AG09309 (cell line): ENCODE data around the gene TRIM62.

ENCODE experiments used
- DNase-seq: peaks from one replicate; pipeline ENCODE4 v3.0.0-alpha.2; 2010; ENCODE audit warnings: low read depth
- H3K4me3 ChIP-seq: 2 replicates; pipeline ENCODE4 v1.5.1; 2011; ENCODE audit warnings: mild to moderate bottlenecking, low read depth, low read length, moderate library complexity; ENCODE audit not compliant: control insufficient read depth
- TF ChIP-seq, protein P1 (sequence below): IDR thresholded peaks from 2 replicates; pipeline ENCODE4 v1.5.1; 2011; ENCODE audit warnings: mild to moderate bottlenecking, low read depth, low read length, inconsistent platforms; ENCODE audit not compliant: insufficient read depth, control insufficient read depth; ENCODE audit errors: missing control alignments

Gene TRIM62

DNA sequence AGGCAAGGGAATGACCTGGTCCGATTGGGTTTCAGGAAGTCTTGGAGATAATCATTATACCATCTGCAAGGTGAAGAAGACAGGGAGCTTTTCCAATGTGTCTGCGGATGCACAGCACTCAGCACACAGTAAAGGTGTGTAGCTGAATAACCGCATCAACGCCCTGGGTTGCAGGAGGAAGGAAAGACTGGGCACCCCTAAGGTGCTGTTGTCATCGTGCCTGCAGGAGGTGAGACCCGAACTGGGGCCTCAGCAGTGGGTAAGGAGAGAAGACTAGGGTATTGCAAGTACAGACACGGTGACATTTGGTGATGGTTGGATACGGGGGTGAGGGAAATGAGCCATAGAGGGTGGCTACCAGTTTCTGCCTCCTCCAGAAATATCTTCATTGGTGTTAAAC is 1.1 kb upstream of the TRIM62 start:
- no peak for DNase-seq
- no peak overlapping the region for H3K4me3 ChIP-seq
- TF ChIP-seq, protein P1, sequence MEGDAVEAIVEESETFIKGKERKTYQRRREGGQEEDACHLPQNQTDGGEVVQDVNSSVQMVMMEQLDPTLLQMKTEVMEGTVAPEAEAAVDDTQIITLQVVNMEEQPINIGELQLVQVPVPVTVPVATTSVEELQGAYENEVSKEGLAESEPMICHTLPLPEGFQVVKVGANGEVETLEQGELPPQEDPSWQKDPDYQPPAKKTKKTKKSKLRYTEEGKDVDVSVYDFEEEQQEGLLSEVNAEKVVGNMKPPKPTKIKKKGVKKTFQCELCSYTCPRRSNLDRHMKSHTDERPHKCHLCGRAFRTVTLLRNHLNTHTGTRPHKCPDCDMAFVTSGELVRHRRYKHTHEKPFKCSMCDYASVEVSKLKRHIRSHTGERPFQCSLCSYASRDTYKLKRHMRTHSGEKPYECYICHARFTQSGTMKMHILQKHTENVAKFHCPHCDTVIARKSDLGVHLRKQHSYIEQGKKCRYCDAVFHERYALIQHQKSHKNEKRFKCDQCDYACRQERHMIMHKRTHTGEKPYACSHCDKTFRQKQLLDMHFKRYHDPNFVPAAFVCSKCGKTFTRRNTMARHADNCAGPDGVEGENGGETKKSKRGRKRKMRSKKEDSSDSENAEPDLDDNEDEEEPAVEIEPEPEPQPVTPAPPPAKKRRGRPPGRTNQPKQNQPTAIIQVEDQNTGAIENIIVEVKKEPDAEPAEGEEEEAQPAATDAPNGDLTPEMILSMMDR = no peak

DNA sequence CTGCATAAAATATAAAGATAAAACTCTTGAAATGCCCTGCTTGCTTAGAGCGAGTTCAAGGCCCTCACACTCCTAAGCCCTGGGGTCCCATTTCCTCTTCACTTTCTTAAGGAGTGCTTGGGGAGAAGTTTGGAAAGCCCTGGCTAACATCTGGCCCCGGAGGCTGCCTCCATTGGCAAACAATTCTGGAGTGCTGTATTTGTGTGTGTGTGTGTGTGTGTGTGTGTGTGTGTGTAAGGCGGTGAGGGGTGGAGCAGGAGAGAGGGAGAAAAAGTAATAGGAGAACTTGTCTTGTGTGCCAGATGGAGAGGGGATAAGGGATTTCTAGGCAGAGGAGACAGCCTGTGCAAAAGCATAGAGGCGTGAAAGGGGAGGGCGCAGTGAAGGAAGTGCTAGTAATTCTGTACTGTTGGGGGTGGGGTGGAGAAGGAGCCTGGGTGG is 578 bp upstream of the TRIM62 start:
- TF ChIP-seq, protein P1 = no peak
- no peak overlapping the region; the same call in 1 of the 2 replicates for H3K4me3 ChIP-seq
- DNase-seq = no peak

DNA sequence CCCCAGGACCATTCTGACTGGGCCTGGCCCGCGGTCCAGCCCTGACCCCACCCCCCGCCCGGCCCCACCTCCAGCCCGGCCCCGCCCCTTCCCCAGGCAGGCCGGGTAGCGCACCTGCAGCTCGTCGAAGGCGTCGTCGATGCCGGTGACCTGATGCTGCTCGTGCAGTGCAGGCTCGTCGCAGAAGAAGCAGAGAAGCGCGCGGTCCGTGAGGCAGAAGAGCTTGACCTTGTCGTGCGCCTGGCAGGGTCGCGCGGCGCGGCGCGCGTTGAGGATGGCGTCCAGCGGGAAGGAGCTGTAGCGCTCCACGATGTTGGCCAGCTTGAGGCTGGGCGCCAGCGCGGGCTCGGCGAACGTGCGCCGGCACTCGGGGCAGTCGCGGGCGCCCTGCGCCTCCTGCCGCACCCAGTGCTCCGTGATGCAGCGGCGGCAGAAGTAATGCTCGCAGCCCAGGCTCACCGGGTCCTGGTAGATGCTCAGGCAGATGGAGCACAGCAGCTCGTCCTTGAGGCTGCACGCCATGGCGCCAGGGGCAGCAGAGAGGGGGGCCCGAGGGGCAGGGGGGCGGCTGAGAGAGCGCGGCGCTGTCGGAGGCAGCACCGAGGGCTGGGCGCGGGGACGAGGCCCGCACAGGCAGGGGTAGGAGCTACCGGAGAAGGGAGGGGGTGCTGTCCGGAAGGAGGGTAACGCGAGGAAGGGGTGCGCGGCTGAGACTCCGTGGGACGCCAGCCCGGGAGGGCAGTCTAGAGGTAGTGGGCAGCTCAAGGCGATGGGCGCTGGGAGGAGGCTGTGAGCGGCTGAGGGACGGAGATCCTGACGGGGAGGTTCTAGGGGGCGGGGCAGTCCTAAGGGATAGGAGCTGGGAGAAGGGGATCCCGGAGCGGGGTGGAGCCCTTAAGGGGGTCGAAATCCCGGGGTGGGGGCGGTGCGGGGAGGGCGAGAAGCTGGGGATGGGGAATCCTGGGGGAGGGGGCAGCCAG is 642 bp downstream of the TRIM62 start:
- no peak for DNase-seq
- TF ChIP-seq, protein P1 = peak; percentile 2
- peak overlapping the region; percentile 77 for H3K4me3 ChIP-seq

DNA sequence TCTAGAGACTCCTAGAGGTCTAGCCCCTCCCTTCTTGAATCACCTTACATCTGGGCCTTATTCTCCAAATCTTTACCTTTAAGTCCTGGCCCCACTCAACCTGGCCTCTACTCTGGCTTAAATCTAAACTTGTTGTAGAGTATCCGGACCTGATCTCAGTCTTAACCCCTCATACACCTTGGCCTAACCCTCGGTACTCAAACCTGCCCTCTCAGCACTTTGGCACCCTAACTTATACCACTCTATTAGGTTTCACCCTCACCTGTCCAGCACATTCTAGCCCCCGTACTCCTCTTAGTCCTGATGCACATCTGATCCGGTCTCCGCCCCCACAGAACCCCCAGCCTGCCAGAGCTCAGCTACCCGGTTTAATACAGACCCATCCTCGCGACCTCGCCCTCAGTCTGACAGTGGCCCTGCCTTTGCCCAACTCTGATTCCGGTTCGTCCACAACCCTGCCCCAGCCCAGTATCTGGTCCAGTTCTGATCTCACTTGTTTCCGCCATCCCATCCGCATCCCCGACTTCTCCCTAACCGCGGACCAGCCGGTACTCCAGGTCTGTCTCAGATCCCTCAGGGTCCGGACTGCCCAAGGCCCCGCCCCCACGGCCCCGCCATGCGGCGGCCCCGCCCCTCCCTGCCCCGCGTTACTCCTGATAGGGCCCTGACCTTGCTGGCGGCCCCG is 1.5 kb downstream of the TRIM62 start:
- DNase-seq = no peak
- H3K4me3 ChIP-seq = peak overlapping the region; percentile 46
- TF ChIP-seq, protein P1 = no peak

DNA sequence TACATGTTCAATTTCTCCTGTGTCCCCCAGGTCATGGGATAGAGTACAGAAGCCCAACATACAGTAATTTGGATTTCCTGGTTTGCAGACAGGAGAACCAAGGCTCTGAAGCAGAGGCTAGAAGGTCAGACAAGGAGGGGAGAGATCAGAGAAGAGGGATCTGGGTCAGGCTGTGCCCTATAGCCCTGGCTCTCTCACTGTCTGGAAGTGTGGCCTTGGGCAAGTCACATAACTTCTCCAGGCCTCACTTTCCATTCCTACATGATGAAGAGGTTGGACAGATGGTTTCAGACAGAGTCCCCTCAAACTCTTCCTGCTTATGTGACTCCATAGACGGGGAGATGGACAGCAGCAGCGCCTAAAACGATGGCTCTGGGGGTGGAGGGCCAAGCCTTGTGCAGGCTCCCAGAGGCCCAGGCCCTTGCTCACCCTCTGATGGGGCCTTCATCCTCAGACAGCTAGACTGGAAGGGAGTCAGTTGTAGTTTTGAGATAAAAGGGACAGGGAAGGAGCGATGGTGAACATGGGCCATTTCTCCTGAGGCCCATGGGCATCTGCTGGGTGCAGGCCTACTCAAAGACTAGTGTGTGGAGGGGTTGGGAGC is 2.9 kb downstream of the TRIM62 start:
- TF ChIP-seq, protein P1 = no peak
- DNase-seq = no peak
- no peak overlapping the region for H3K4me3 ChIP-seq

DNA sequence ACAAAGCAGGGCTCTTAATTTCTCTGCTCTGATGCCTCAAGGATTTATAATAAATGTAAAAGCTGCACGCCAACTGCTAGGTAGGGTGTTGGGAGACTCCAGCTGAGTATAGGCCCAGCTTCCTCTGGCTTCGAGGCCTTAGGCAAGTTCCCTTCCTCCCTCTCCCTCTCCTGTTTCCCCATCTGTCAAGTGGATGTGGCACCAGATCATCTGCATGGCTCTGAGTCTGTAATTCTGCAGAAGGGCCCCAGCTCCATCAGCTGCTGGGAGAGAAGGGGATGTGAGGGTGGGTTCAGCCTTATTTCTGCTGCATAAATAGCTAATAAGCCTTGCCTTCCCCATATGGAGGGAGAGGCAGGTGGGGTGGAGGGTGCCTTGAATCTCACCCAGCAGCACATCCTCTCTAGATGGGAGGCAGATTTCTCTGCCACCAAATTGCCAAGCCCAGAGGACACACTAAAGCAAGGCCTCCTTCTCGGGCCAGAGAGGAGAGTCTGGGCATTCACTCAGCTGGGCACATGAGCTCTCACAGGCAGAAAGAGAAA is 3.8 kb downstream of the TRIM62 start:
- no peak for DNase-seq
- no peak overlapping the region for H3K4me3 ChIP-seq
- TF ChIP-seq, protein P1 = no peak
